A673 (cell line): ENCODE results near the gene LIPF. TPM values are rescaled to one million over a fixed set of nuclear protein-coding genes. Genes with fewer than 3 reads are reported as not detected.
A peak's percentile ranks its signal among the peaks of the same experiment; 100 is the strongest.

Experiments
- BruUV-seq: library from RNA; stranded (reverse); fragments of 400-500 nt; replicated peaks from 2 replicates; lab custom pipeline; 2021; lab: Mats Ljungman, UMichigan
- CTCF ChIA-PET: fragments of 300-600 bp; sonication (Branson Sonifier 250); formaldehyde crosslinking; loops from one replicate; lab custom pipeline; 2022; ENCODE audit warnings: antibody characterized with exemption; lab: Charles Lee
- POLR2A ChIA-PET: fragments of 300-600 bp; sonication (Branson Sonifier 250); formaldehyde crosslinking; loops from one replicate; lab custom pipeline; 2022; ENCODE audit warnings: antibody characterized with exemption; ENCODE audit not compliant: low non-redundant PET; lab: Charles Lee
- DNase-seq: peaks from one replicate; pipeline ENCODE4 v3.0.0-alpha.2; 2015; ENCODE audit warnings: low spot score
- H3K27ac ChIP-seq: fragments of 200-600 bp; sonication (generic); 2 replicates; pipeline ENCODE4 v1.5.1; 2016; ENCODE audit warnings: mixed run types, low read depth, mild to moderate bottlenecking, mixed read lengths, antibody characterized with exemption, low read length; ENCODE audit not compliant: poor library complexity, severe bottlenecking
- H3K27me3 ChIP-seq: fragments of 200-600 bp; sonication (generic); replicated peaks from 2 replicates; pipeline ENCODE4 v1.6.1; 2017; ENCODE audit warnings: mixed run types, low read depth, mild to moderate bottlenecking, mixed read lengths, antibody characterized with exemption, low read length; ENCODE audit not compliant: insufficient read depth, poor library complexity
- H3K36me3 ChIP-seq: fragments of 200-600 bp; sonication (generic); 2 replicates; pipeline ENCODE4 v1.6.1; 2016; ENCODE audit warnings: mixed run types, mild to moderate bottlenecking, mixed read lengths, antibody characterized with exemption, low read length; ENCODE audit not compliant: insufficient read depth, poor library complexity, severe bottlenecking
- H3K4me1 ChIP-seq: fragments of 200-600 bp; sonication (generic); 2 replicates; pipeline ENCODE4 v1.6.1; 2017; ENCODE audit warnings: mixed run types, mild to moderate bottlenecking, mixed read lengths, antibody characterized with exemption, low read length; ENCODE audit not compliant: insufficient read depth, poor library complexity, severe bottlenecking
- H3K4me3 ChIP-seq: fragments of 200-600 bp; sonication (generic); 2 replicates; pipeline ENCODE4 v1.5.1; 2016; ENCODE audit warnings: low read depth, mixed run types, mild to moderate bottlenecking, mixed read lengths, low read length; ENCODE audit not compliant: poor library complexity, severe bottlenecking
- H3K9me3 ChIP-seq: fragments of 200-600 bp; sonication (generic); 2 replicates; pipeline ENCODE4 v1.6.1; 2016; ENCODE audit warnings: mixed run types, low read depth, mild to moderate bottlenecking, mixed read lengths, antibody characterized with exemption, low read length; ENCODE audit not compliant: poor library complexity, severe bottlenecking
- CTCF ChIP-seq: fragments of 300-800, 200-600 bp; sonication (generic); conservative IDR thresholded peaks from 2 replicates; pipeline ENCODE4 v1.5.1; 2017; ENCODE audit warnings: low read depth, mild to moderate bottlenecking, antibody characterized with exemption, low read length, moderate library complexity, mixed read lengths
- EZH2 ChIP-seq: fragments of 200-600 bp; sonication (generic); IDR thresholded peaks from 2 replicates; pipeline ENCODE4 v1.6.1; 2017; ENCODE audit warnings: borderline replicate concordance, low read depth, mild to moderate bottlenecking, mixed read lengths, antibody characterized with exemption, low read length; ENCODE audit not compliant: poor library complexity, severe bottlenecking
- intact Hi-C: fragments of 100-400 bp; cut with micrococcal nuclease; formaldehyde crosslinking; loops from one replicate; pipeline ENCODE4 v1.10.0; 2022; ENCODE audit not compliant: unreplicated experiment
- total RNA-seq: library from RNA; stranded (reverse); gene quantifications from 2 replicates; pipeline ENCODE4 v1.2.3, GENCODE V29; 2021

Gene LIPF
- total RNA-seq, 1 experiment from 2014 or later: not detected

DNA sequence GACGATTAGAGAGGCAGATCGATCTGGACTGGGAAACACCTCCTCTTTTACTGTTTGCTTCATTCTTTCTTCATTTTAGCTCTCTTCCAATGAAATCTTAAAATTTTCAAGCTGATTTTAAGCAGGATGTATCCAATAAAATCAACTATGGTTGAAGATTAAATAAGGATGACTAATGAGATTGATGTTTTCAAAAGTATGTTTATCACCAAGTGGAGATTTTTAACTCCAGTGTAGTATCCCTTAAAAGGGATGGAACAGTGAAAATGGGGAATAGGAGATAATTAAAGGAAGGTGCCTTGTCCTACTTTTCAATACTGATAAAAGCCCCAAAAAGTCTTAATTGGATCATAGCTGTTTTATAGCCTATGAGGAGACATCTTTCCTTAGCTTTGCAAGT is 11.6 kb upstream of the LIPF start:
- TF ChIP-seq EZH2: no peak
- TF ChIP-seq CTCF: no peak
- no peak overlapping the region for H3K27ac ChIP-seq
- CTCF ChIA-PET: no interaction called here
- DNase-seq: peak; percentile 22
- H3K4me3 ChIP-seq: no peak overlapping the region
- H3K4me1 ChIP-seq: peaks cover 8% of the 10 kb centered on the region
- POLR2A ChIA-PET: no interaction called here
- no peaks in the 10 kb centered on the region for H3K36me3 ChIP-seq
- intact Hi-C loops: no loop called here
- no TSS peak for BruUV-seq
- H3K9me3 ChIP-seq: no peaks in the 10 kb centered on the region
- no peaks in the 10 kb centered on the region for H3K27me3 ChIP-seq

DNA sequence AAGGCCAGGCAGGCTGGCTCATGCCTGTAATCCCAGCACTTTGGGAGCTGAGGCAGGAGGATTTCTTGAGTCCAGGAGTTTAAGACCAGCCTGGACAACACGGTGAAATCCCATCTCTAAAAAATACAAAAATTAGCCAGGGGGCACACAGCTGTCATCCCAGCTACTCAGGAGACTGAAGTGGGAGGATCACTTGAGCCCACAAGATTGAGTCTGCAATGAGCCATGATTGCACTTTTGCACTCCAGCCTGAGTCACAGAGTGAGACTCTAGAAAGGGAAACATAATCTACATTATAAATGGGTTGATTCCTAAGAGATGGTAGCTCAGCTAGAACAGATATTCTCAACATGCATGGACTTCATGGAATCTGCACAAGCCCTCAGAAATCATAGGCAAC is 6.3 kb upstream of the LIPF start:
- no peak for DNase-seq
- Histone ChIP-seq H3K27me3 (no peaks in the 10 kb centered on the region), H3K9me3 (no peaks in the 10 kb centered on the region), H3K36me3 (no peaks in the 10 kb centered on the region), H3K4me1 (peaks cover 15% of the 10 kb centered on the region), H3K27ac (no peak overlapping the region), H3K4me3 (no peak overlapping the region)
- TF ChIP-seq CTCF: no peak
- TF ChIP-seq EZH2: no peak
- no TSS peak for BruUV-seq
- intact Hi-C loops: no loop called here
- POLR2A ChIA-PET: no interaction called here
- CTCF ChIA-PET: no interaction called here

- CTCF ChIA-PET: interaction anchor here (0.9 kb wide), 1 partner anchor 95 kb away, joined by 3 read pairs; no protein-coding TSS in a partner anchor
- Histone ChIP-seq H3K4me1 (peaks cover 14% of the 10 kb centered on the region), H3K4me3 (no peak overlapping the region), H3K27me3 (no peaks in the 10 kb centered on the region), H3K36me3 (no peaks in the 10 kb centered on the region), H3K9me3 (no peaks in the 10 kb centered on the region), H3K27ac (peak overlapping the region; percentile 50)
- no TSS peak for BruUV-seq
- peak; percentile 27 for DNase-seq
- no peak for TF ChIP-seq CTCF
- no peak for TF ChIP-seq EZH2
- POLR2A ChIA-PET: interaction anchor here (0.6 kb wide), 1 partner anchor 492 kb away, joined by 3 read pairs; no protein-coding TSS in a partner anchor
- intact Hi-C loops: no loop called here
Observed at GRCh38 chr10:88659725-88660597, 4.3 kb upstream of the LIPF start.
